Omental fat pad (tissue), 4 donors: ENCODE measurements around the gene SGPP1. TPM values are rescaled to one million over a fixed set of nuclear protein-coding genes. Genes with fewer than 3 reads are reported as not detected.

Experiments used
- ATAC-seq: fragments of 150-250 bp; one replicate; pipeline ENCODE4 v1.9.1; 2016; ENCODE audit warnings: mild to moderate bottlenecking, moderate library complexity; ENCODE audit not compliant: low FRiP score
- DNase-seq: peaks from one replicate; pipeline ENCODE4 v3.0.0-alpha.2; 2019; ENCODE audit warnings: low spot score
- total RNA-seq, 4 donors: library from RNA; depleted of rRNA; stranded (reverse); fragments of >200 nt; gene quantifications; one replicate each; pipeline ENCODE4 v1.1.0, GENCODE V29; 2016
- TF ChIP-seq, protein P1 (sequence below), 3 donors: fragments of 450-650 bp; IDR thresholded peaks; one replicate each; pipeline ENCODE4 v1.5.1; 2016 to 2017; ENCODE audit warnings: antibody characterized with exemption in 3 of 3, mild to moderate bottlenecking in 3 of 3, moderate library complexity in 2 of 3

Gene SGPP1
- total RNA-seq, 4 donors from 2014 or later, result 18.9 to 23.5 (median 21.1) TPM

DNA sequence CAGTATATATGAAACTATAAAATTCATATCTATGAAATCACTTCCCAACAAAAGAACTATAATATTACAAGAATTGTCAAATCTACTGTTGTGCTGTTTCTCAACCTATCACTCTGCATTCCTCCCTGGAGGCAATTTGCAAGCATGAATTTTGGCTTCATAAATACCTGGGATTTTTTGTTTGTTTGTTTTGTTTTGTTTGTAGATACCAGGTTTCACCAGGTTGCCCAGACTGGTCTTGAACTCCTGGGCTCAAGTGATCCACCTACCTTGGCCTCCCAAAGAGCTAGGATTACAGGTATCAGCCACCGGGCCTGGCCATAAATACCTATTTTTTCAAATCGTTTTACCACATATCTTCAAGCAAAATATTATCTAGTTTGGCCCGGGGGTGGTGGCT lies 38.7 kb downstream of the SGPP1 start:
- TF ChIP-seq, protein P1, sequence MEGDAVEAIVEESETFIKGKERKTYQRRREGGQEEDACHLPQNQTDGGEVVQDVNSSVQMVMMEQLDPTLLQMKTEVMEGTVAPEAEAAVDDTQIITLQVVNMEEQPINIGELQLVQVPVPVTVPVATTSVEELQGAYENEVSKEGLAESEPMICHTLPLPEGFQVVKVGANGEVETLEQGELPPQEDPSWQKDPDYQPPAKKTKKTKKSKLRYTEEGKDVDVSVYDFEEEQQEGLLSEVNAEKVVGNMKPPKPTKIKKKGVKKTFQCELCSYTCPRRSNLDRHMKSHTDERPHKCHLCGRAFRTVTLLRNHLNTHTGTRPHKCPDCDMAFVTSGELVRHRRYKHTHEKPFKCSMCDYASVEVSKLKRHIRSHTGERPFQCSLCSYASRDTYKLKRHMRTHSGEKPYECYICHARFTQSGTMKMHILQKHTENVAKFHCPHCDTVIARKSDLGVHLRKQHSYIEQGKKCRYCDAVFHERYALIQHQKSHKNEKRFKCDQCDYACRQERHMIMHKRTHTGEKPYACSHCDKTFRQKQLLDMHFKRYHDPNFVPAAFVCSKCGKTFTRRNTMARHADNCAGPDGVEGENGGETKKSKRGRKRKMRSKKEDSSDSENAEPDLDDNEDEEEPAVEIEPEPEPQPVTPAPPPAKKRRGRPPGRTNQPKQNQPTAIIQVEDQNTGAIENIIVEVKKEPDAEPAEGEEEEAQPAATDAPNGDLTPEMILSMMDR (IDR thresholded peaks at IDR 0.05), result no peak
- DNase-seq (no peak), ATAC-seq (no peak)

DNA sequence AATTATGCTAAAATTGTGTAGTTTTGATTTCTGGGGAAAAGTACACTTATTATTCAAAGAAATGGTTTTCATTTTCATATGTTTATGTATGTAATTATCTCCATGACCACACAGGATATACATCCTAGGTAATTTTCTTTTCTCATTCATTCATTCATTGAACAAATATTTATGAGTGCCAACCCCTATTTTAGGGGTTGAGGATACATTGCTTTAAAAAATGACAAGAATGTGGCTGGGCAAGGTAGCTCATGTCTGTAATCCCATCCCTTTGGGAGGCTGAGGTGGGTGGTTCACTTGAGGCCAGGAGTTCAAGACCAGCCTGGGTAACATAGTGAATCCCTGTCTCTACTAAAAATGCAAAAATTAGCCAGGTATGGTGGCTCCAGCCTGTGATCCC lies 40.9 kb downstream of the SGPP1 start:
- ATAC-seq (no peak), DNase-seq (no peak)
- TF ChIP-seq, protein P1 (IDR thresholded peaks at IDR 0.05), result no peak

DNA sequence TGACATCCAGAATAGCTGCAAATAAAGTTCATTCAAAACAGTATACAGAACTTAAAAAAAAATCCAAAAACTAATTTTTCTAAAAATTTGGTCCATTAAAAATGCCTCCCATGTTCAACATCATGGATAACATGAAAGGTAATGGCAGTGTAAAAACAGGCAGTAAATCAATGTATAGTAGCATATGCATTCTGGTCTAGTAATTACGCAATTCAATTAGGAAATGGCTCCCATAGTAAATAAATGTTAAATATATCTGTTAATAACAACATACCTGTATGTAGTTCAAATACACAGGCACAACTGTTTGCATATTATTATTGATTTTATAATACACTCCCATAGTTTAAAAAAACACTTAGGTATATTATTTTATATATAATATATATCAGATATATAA lies 42.5 kb downstream of the SGPP1 start:
- TF ChIP-seq, protein P1 (IDR thresholded peaks at IDR 0.05), result no peak
- ATAC-seq, result no peak
- DNase-seq, result no peak

DNA sequence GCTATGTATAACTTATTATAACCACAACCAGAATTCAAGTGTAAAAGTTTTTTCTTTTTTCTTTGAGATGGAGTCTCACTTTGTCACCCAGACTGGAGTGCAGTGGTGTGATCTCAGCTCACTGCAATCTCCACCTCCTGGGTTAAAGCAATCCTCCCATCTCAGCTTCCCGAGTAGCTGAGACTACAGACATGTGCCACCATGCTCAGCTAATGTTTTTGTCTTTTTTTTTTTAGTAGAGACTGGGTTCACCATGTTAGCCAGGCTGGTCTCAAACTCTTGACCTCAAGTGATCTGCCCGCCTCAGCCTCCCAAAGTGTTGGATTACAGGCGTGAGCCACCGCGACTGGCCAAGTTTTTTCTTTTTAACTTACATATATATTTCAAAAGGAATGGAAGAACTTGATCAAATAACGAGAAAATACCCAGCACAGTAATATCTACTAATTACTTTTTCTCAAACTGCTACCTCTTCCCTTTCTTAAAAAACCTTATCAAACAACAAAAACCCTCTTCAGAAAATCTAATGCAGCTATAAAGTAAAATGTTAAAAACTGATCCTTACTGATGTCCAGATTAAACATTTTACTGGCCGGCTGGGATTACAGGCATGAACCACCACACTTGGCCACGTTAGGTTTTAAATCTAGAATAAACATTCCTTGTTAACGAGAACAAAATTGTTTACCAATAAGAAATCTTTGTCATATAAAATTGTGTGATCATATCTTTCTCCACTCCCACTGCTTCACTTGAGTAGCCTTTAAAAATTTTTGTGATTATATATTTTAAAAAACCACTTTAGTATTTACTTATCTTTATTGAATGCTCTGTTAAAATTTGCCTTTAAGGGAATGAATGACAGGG lies 44.9 kb downstream of the SGPP1 start:
- no peak for ATAC-seq
- TF ChIP-seq, protein P1 (IDR thresholded peaks at IDR 0.05), result no peak
- DNase-seq, result no peak

DNA sequence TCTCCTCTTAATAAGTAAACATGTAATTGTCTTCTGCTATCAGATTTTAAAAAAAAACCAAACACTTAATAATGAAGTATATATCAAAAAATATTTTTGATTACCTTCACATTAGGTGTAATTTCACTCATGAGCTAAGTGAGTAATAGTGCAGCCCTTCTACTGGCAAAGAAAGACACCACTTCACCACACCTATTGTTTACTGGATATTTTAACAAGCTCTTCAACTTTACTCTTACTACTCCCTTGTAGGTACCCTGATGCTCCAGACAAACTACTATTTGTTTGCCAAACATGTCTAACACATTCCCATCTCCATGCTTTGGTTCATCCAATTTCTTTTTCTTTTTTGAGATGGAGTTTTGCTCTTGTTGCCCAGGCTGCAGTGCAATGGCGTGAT lies 49.3 kb downstream of the SGPP1 start:
- DNase-seq, result no peak
- no peak for ATAC-seq
- TF ChIP-seq, protein P1 (IDR thresholded peaks at IDR 0.05), result no peak

DNA sequence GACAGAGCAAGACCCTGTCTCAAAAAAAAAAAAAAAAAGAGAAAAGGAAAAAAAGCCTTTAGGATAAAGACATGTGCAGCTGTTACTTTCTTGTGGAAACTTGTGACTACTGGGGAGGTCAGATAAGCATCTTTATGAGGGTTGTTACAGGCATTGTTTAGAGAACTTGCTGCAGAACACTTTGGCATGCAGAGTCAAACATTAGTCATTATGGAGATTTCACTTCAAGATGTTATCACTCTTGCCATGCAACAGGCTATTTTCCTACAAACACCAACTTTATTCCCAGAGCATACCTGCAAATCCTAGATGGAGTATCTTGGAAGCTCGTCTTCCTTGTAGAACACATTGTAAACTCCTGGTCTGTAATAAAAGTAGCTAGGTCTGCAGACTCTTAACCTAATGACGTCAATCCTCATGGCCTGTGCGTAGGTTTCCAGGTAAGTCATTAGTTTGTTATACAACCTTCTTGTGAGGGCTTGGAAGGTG lies 49.9 kb downstream of the SGPP1 start:
- DNase-seq (no peak), ATAC-seq (no peak)
- TF ChIP-seq, protein P1 (IDR thresholded peaks at IDR 0.05), result no peak

DNA sequence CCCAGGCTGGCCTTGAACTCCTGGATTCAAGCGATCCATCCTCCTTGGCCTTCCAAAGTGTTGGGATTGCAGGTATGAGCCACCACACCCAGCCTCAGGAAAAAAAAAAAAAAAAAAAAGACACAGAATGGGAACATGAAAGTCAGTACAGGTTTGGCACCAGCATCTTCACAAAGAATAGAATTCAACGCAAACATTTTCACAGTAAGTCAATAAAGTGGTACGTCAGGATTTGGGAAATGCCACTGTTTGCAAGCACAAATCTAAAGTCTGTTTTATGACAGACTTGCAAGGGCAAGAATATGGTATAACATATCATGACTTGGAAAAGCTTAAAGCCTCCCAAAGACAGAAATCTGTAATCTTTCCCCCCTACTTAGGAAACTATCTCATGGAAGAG lies 51.2 kb downstream of the SGPP1 start:
- DNase-seq, result no peak
- no peak for ATAC-seq
- TF ChIP-seq, protein P1 (IDR thresholded peaks at IDR 0.05), result no peak
